ENCODE data around the gene SERPINE3.

- no peak for TF ChIP-seq CTCF (IDR thresholded peaks at IDR 0.05; ENCODE audit: insufficient read depth, low read length, poor library complexity, severe bottlenecking)
- TF ChIP-seq EZH2phosphoT487 (conservative IDR thresholded peaks at IDR 0.05; ENCODE audit: low read length): no peak
These were observed 2.3 kb downstream of the SERPINE3 start for GRCh38 chr13:51341791-51342190.

Data from SU-DHL-6 (cell line).